Glutamatergic neuron (in vitro differentiated cells): ENCODE measurements around the gene RETREG2. TPM values are rescaled to one million over a fixed set of nuclear protein-coding genes. Genes with fewer than 3 reads are reported as not detected.

Source experiments
- DNase-seq: peaks from one replicate; pipeline ENCODE4 v3.0.0; 2022
- H3K27ac Mint-ChIP-seq: one replicate; pipeline ENCODE4 v1.8.0; 2020; ENCODE audit warnings: mild to moderate bottlenecking, mixed read lengths, inconsistent platforms; ENCODE audit not compliant: unreplicated experiment
- H3K27me3 Mint-ChIP-seq: one replicate; pipeline ENCODE4 v1.8.0; 2020; ENCODE audit warnings: mild to moderate bottlenecking, moderate library complexity, mixed read lengths, inconsistent platforms; ENCODE audit not compliant: unreplicated experiment
- H3K36me3 Mint-ChIP-seq: one replicate; pipeline ENCODE4 v1.8.0; 2020; ENCODE audit warnings: mild to moderate bottlenecking, mixed read lengths, inconsistent platforms; ENCODE audit not compliant: unreplicated experiment
- H3K4me1 Mint-ChIP-seq: one replicate; pipeline ENCODE4 v1.8.0; 2020; ENCODE audit warnings: mild to moderate bottlenecking, low read depth, mixed read lengths, inconsistent platforms; ENCODE audit not compliant: unreplicated experiment
- H3K4me3 Mint-ChIP-seq: one replicate; pipeline ENCODE4 v1.8.0; 2020; ENCODE audit warnings: mild to moderate bottlenecking, mixed read lengths, inconsistent platforms; ENCODE audit not compliant: unreplicated experiment
- H3K9me3 Mint-ChIP-seq: one replicate; pipeline ENCODE4 v1.8.0; 2020; ENCODE audit warnings: mild to moderate bottlenecking, moderate library complexity, mixed read lengths, inconsistent platforms; ENCODE audit not compliant: unreplicated experiment
- total RNA-seq: library from RNA; stranded (reverse); fragmentation: NEBNext Ultra II Directional; extraction: Animal tissue kit (Norgen Biotek cat#: 25700); gene quantifications from one replicate; pipeline ENCODE4 v1.2.1, GENCODE V29; 2021; ENCODE audit not compliant: unreplicated experiment
- TF ChIP-seq, protein P1 (sequence below): fragments of 200-600 bp; sonication (generic); IDR thresholded peaks from one replicate; pipeline ENCODE4 v1.5.0; 2021; ENCODE audit not compliant: partially characterized antibody, unreplicated experiment

RETREG2 gene
- total RNA-seq, 1 donor from 2014 or later = 167 TPM

DNA sequence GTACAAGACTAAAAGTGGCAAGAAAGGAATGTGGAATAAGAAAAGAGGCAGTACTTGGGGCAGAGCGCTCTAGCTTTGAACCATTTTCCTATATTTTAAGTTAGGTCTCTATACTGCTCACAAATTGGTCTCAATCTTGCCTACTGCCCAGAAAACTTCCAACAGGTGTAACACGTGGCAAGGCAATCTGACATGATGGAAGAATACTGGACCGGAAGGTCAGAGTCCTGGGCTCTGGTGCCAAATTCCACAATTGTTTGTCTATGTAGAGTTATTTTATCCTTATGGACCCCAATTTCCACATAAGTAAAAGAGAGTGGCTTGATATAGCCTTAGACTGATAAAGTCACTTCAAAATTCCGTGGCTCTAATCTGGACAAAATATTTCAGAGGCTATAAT, 46.3 kb upstream of the RETREG2 start:
- H3K9me3 Mint-ChIP-seq = no peaks in the 10 kb centered on the region
- H3K27ac Mint-ChIP-seq = no peak overlapping the region
- no peaks in the 10 kb centered on the region for H3K27me3 Mint-ChIP-seq
- no peak overlapping the region for H3K4me3 Mint-ChIP-seq
- no peak for DNase-seq
- TF ChIP-seq, protein P1, sequence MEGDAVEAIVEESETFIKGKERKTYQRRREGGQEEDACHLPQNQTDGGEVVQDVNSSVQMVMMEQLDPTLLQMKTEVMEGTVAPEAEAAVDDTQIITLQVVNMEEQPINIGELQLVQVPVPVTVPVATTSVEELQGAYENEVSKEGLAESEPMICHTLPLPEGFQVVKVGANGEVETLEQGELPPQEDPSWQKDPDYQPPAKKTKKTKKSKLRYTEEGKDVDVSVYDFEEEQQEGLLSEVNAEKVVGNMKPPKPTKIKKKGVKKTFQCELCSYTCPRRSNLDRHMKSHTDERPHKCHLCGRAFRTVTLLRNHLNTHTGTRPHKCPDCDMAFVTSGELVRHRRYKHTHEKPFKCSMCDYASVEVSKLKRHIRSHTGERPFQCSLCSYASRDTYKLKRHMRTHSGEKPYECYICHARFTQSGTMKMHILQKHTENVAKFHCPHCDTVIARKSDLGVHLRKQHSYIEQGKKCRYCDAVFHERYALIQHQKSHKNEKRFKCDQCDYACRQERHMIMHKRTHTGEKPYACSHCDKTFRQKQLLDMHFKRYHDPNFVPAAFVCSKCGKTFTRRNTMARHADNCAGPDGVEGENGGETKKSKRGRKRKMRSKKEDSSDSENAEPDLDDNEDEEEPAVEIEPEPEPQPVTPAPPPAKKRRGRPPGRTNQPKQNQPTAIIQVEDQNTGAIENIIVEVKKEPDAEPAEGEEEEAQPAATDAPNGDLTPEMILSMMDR = no peak
- H3K36me3 Mint-ChIP-seq = no peaks in the 10 kb centered on the region
- H3K4me1 Mint-ChIP-seq = peaks cover 4% of the 10 kb centered on the region

DNA sequence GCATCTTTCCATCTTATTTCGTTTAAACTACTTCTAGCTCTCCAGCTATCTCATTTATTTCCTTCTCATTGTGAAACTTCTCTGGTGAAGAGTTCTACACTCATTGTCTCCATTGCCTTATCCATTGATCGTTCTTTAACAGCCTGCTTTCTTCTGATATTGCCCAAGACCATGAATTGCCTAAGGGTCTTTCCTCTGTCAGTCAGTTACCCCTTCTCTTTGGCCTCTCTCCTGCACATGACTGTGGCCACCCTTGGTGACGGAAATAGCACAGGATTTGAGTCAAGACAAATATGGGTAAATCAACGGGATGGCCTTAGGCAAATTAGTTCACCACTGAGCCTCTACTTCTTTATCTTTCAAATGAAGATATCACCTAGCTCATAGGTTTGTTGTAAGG, 44.1 kb upstream of the RETREG2 start:
- Mint-ChIP-seq H3K9me3 (no peaks in the 10 kb centered on the region), H3K27me3 (no peaks in the 10 kb centered on the region), H3K36me3 (no peaks in the 10 kb centered on the region), H3K4me3 (no peak overlapping the region), H3K4me1 (no peaks in the 10 kb centered on the region), H3K27ac (no peak overlapping the region)
- DNase-seq = no peak
- TF ChIP-seq, protein P1 = no peak

DNA sequence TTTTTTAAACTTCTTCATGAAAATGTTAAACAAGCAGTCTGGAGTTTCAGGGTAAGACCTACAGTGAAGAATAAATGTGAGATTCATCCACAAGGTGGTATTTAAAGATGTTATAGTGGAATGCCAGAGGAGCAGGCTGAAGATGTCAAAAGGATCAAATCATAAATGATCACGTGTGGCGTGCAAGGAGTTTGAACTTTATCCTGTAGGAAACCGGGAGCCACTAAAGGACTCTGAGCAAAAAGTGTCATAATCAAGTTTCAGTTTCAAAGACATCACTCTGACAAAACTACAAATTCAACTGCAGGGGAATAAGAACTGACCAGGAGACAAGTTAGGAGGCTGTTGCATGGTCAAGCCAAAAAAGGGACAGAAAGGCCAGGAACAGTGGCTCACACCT, 37.4 kb upstream of the RETREG2 start:
- Mint-ChIP-seq H3K4me1 (no peaks in the 10 kb centered on the region), H3K27ac (no peak overlapping the region), H3K27me3 (peaks cover 4% of the 10 kb centered on the region), H3K4me3 (no peak overlapping the region), H3K9me3 (no peaks in the 10 kb centered on the region), H3K36me3 (peaks cover 16% of the 10 kb centered on the region)
- no peak for DNase-seq
- TF ChIP-seq, protein P1 = no peak

DNA sequence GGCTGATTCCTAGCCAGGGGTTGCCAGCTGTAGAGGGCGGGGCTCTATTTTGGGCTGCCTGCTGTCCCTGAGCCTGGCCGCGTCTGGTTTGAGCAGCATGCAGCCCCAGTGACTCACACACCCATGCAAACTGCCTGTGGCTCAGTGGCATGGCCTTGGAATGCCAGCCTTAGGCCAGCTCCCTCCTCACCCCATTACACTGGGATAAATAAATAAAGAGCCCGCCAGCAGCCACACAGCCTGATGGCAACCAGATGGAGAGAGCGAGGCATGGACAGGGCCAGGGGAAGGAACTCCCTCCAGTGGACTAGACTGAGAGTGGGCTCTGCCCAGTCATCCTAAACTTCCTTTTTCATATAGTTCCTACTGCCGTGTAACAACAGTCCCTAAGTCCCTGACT, 35.7 kb upstream of the RETREG2 start:
- Mint-ChIP-seq H3K4me3 (no peak overlapping the region), H3K36me3 (peaks cover 22% of the 10 kb centered on the region)

DNA sequence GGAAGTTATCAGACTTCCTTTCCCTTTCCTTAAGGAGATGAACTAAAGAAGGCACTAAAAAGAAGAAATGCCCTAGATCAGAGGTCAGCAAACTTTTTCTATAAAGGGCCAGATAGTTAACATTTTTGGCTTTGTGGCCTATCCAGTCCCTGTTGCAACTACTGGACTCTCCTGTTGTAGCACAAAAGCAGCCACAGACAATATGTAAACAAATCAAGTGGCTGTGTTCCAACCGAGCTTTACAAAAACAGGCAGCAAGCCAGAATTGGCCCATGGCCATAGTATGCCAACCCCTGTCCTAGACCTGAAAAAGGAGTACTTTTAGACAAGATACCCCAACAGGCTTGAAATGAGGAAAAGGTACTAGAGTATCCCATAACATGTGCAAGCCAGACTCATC, 28.4 kb upstream of the RETREG2 start:
- no peak overlapping the region for H3K27ac Mint-ChIP-seq
- H3K4me1 Mint-ChIP-seq = no peaks in the 10 kb centered on the region
- H3K9me3 Mint-ChIP-seq = no peaks in the 10 kb centered on the region
- TF ChIP-seq, protein P1 = no peak
- H3K4me3 Mint-ChIP-seq = no peak overlapping the region
- DNase-seq = no peak
- H3K36me3 Mint-ChIP-seq = peaks cover 5% of the 10 kb centered on the region
- H3K27me3 Mint-ChIP-seq = no peaks in the 10 kb centered on the region

More for the DNA sequence above, 35.7 kb upstream of the RETREG2 start:
- no peak for DNase-seq
- H3K9me3 Mint-ChIP-seq = no peaks in the 10 kb centered on the region
- TF ChIP-seq, protein P1 = no peak
- H3K27ac Mint-ChIP-seq = no peak overlapping the region
- peaks cover 4% of the 10 kb centered on the region for H3K27me3 Mint-ChIP-seq
- no peaks in the 10 kb centered on the region for H3K4me1 Mint-ChIP-seq
